DOHH2 (cell line): ENCODE results near the gene KLHL26.

ENCODE experiments used
- H3F3A ChIP-seq: fragments of 200-600 bp; sonication (generic), shearing (Covaris generic); 2 replicates; pipeline ENCODE4 v1.6.0; 2016; ENCODE audit warnings: antibody characterized with exemption, mild to moderate bottlenecking; ENCODE audit not compliant: control insufficient read depth, insufficient read depth
- H3K27ac ChIP-seq: fragments of 200-600 bp; sonication (generic); 2 replicates; pipeline ENCODE4 v1.5.1; 2014; ENCODE audit warnings: low read depth, mild to moderate bottlenecking, low read length, moderate library complexity
- H3K27me3 ChIP-seq: fragments of 200-600 bp; sonication (generic); 2 replicates; pipeline ENCODE4 v1.6.1; 2014; ENCODE audit warnings: mild to moderate bottlenecking, low read length, mixed read lengths; ENCODE audit not compliant: control insufficient read depth
- H3K36me3 ChIP-seq: fragments of 200-600 bp; sonication (generic); 2 replicates; pipeline ENCODE4 v1.6.1; 2014; ENCODE audit warnings: mild to moderate bottlenecking, low read length, moderate library complexity, mixed read lengths; ENCODE audit not compliant: control insufficient read depth
- H3K4me1 ChIP-seq: fragments of 200-600 bp; sonication (generic); 2 replicates; pipeline ENCODE4 v1.6.1; 2014; ENCODE audit warnings: mild to moderate bottlenecking, low read length, mixed read lengths; ENCODE audit not compliant: control insufficient read depth
- H3K4me2 ChIP-seq: fragments of 200-600 bp; sonication (generic); 2 replicates; pipeline ENCODE4 v1.6.0; 2014; ENCODE audit warnings: mild to moderate bottlenecking, low read length, moderate library complexity
- H3K4me3 ChIP-seq: fragments of 200-600 bp; sonication (generic); 2 replicates; pipeline ENCODE4 v1.5.1; 2014; ENCODE audit warnings: mild to moderate bottlenecking, low read length, mixed read lengths
- H3K79me2 ChIP-seq: fragments of 200-600 bp; sonication (generic); 2 replicates; pipeline ENCODE4 v1.6.1; 2014; ENCODE audit warnings: mild to moderate bottlenecking, low read length, mixed read lengths; ENCODE audit not compliant: control insufficient read depth
- H3K9me2 ChIP-seq: fragments of 200-600 bp; sonication (generic); replicated peaks from 2 replicates; pipeline ENCODE4 v1.6.1; 2014; ENCODE audit warnings: mild to moderate bottlenecking, low read length, mixed read lengths; ENCODE audit not compliant: control insufficient read depth
- H3K9me3 ChIP-seq: fragments of 200-600 bp; sonication (generic); 2 replicates; pipeline ENCODE4 v1.6.1; 2014; ENCODE audit warnings: antibody characterized with exemption, low read length, mixed read lengths; ENCODE audit not compliant: control insufficient read depth, insufficient read depth
- H4K20me1 ChIP-seq: fragments of 200-600 bp; sonication (generic); 2 replicates; pipeline ENCODE4 v1.6.0; 2014; ENCODE audit warnings: low read depth, mild to moderate bottlenecking, antibody characterized with exemption, low read length, moderate library complexity; ENCODE audit not compliant: control insufficient read depth, insufficient read depth
- CTCF ChIP-seq: fragments of 200-600 bp; sonication (generic); IDR thresholded peaks from one replicate; pipeline ENCODE4 v1.5.1; 2014; ENCODE audit warnings: antibody characterized with exemption, mild to moderate bottlenecking, low read depth, low read length; ENCODE audit not compliant: poor library complexity, severe bottlenecking
- EZH2phosphoT487 ChIP-seq: fragments of 200-600 bp; sonication (generic); IDR thresholded peaks from 2 replicates; pipeline ENCODE4 v1.6.1; 2017; ENCODE audit warnings: borderline replicate concordance, mild to moderate bottlenecking, antibody characterized with exemption, low read length, moderate library complexity, mixed read lengths

The KLHL26 gene

GRCh38 chr19:18626906-18627305, 9.9 kb upstream of the KLHL26 start:
- H3K9me2 ChIP-seq: no peaks in the 10 kb centered on the region
- H3K36me3 ChIP-seq: no peaks in the 10 kb centered on the region
- no peak overlapping the region for H3K4me3 ChIP-seq
- H3K27me3 ChIP-seq: no peaks in the 10 kb centered on the region
- H4K20me1 ChIP-seq: no peaks in the 10 kb centered on the region
- H3K27ac ChIP-seq: no peak overlapping the region
- TF ChIP-seq EZH2phosphoT487 (no peak), CTCF (no peak)
- no peak overlapping the region for H3K4me2 ChIP-seq
- H3F3A ChIP-seq: 0 out of 2 replicates have a peak, but pooled peaks cover 3% of the 10 kb centered on the region
- H3K4me1 ChIP-seq: peaks cover 10% of the 10 kb centered on the region
- H3K9me3 ChIP-seq: no peaks in the 10 kb centered on the region
- H3K79me2 ChIP-seq: no peaks in the 10 kb centered on the region

GRCh38 chr19:18629166-18630088, 7.4 kb upstream of the KLHL26 start:
- Histone ChIP-seq H3K27me3 (no peaks in the 10 kb centered on the region), H3K4me1 (no peaks in the 10 kb centered on the region), H3K36me3 (no peaks in the 10 kb centered on the region), H3K79me2 (no peaks in the 10 kb centered on the region), H3K27ac (no peak overlapping the region), H3K9me2 (no peaks in the 10 kb centered on the region), H3K9me3 (no peaks in the 10 kb centered on the region), H3F3A (no peaks in the 10 kb centered on the region), H3K4me2 (no peak overlapping the region), H4K20me1 (no peaks in the 10 kb centered on the region), H3K4me3 (no peak overlapping the region)
- TF ChIP-seq CTCF (no peak), EZH2phosphoT487 (no peak)

- H3K4me3 ChIP-seq: no peak overlapping the region
- no peaks in the 10 kb centered on the region for H3K9me3 ChIP-seq
- TF ChIP-seq EZH2phosphoT487: no peak
- TF ChIP-seq CTCF: no peak
- no peaks in the 10 kb centered on the region; the same call in 1 of the 2 replicates for H3K36me3 ChIP-seq
- H3K27me3 ChIP-seq: no peaks in the 10 kb centered on the region
- no peaks in the 10 kb centered on the region for H3F3A ChIP-seq
- no peaks in the 10 kb centered on the region for H4K20me1 ChIP-seq
- H3K79me2 ChIP-seq: peaks cover 15% of the 10 kb centered on the region
- peaks cover 20% of the 10 kb centered on the region for H3K4me1 ChIP-seq
- H3K9me2 ChIP-seq: no peaks in the 10 kb centered on the region
- H3K27ac ChIP-seq: no peak overlapping the region
- H3K4me2 ChIP-seq: no peak overlapping the region
Measured at GRCh38 chr19:18633321-18633720, 3.5 kb upstream of the KLHL26 start.
